ENCODE measurements around the gene RHOT1.
"Not testable (repeated sequence)": the region's sequence is repeated elsewhere in the genome, so short reads cannot be mapped to it uniquely, and the experiment has no call there.

DNA sequence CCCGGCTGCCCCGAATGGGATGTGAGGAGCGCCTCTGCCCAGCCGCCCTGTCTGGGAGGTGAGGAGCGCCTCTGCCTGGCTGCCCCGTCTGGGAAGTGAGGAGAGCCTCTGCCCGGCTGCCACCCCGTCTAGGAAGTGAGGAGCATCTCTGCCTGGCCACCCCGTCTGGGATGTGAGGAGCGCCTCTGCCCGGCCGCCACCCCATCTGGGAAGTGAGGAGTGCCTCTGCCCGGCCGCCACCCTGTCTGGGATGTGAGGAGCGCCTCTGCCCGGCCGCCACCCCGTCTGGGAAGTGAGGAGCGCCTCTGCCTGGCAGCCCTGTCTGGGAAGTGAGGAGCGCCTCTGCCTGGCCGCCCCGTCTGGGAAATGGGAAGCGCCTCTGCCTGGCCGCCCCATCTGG lies 36.4 kb downstream of the RHOT1 start:
- not testable (repeated sequence) for TF ChIP-seq EZH2 (IDR thresholded peaks at IDR 0.05; ENCODE audit: insufficient read depth, poor library complexity, severe bottlenecking); EZH2phosphoT487 (IDR thresholded peaks at IDR 0.05; ENCODE audit: insufficient read depth, low read depth)

Measured in GM23248 (cell line).